Measurements from ENCODE around the gene PEAK3. TPM values are rescaled to one million over a fixed set of nuclear protein-coding genes. Genes with fewer than 3 reads are reported as not detected.
A peak's percentile ranks its signal among the peaks of the same experiment; 100 is the strongest.

Gene PEAK3
- 0.05 TPM in 1 of 2 replicates, not detected in the other for total RNA-seq

GRCh38 chr19:2282062-2282861, at the start of gene PEAK3:
TSS of gene PEAK3 (minus strand) at chr19:2282175. CDS start at chr19:2280931, 1,244 bp downstream.
- no peak for DNase-seq (ENCODE audit: extremely low read depth, low read depth, low spot score)

- DNase-seq (ENCODE audit: extremely low read depth, low read depth, low spot score) = no peak
Measured at GRCh38 chr19:2330632-2331284, 48.8 kb upstream of the PEAK3 start.

GRCh38 chr19:2330255-2330631, 48.3 kb upstream of the PEAK3 start:
- DNase-seq (ENCODE audit: extremely low read depth, low read depth, low spot score) = no peak

GRCh38 chr19:2329501-2329916, 47.5 kb upstream of the PEAK3 start:
- DNase-seq (ENCODE audit: extremely low read depth, low read depth, low spot score) = no peak

GRCh38 chr19:2329149-2329478, 47.1 kb upstream of the PEAK3 start:
- no peak for DNase-seq (ENCODE audit: extremely low read depth, low read depth, low spot score)

- DNase-seq (ENCODE audit: extremely low read depth, low read depth, low spot score) = no peak
Measured at GRCh38 chr19:2328401-2329148, 46.6 kb upstream of the PEAK3 start, which contains the start of the genes LSM7 and SPPL2B. TSS of gene LSM7 (minus strand) at chr19:2328586. CDS start at chr19:2328566, 20 bp downstream. TSS of gene SPPL2B (plus strand) at chr19:2328684. CDS start at chr19:2328710, 26 bp downstream.

- DNase-seq (ENCODE audit: extremely low read depth, low read depth, low spot score) = peak; percentile 48
Measured at GRCh38 chr19:2327773-2328400, 45.9 kb upstream of the PEAK3 start.

- no peak for DNase-seq (ENCODE audit: extremely low read depth, low read depth, low spot score)
Measured at GRCh38 chr19:2326699-2327360, 44.9 kb upstream of the PEAK3 start.

- DNase-seq (ENCODE audit: extremely low read depth, low read depth, low spot score) = no peak
Measured at GRCh38 chr19:2325281-2326046, 43.5 kb upstream of the PEAK3 start.

- no peak for DNase-seq (ENCODE audit: extremely low read depth, low read depth, low spot score)
Measured at GRCh38 chr19:2324220-2324948, 42.4 kb upstream of the PEAK3 start.

GRCh38 chr19:2323707-2324106, 41.7 kb upstream of the PEAK3 start:
- DNase-seq (ENCODE audit: extremely low read depth, low read depth, low spot score) = no peak

GRCh38 chr19:2321565-2322283, 39.7 kb upstream of the PEAK3 start:
- no peak for DNase-seq (ENCODE audit: extremely low read depth, low read depth, low spot score)

GRCh38 chr19:2320939-2321338, 39.0 kb upstream of the PEAK3 start:
- no peak for DNase-seq (ENCODE audit: extremely low read depth, low read depth, low spot score)

- no peak for DNase-seq (ENCODE audit: extremely low read depth, low read depth, low spot score)
Measured at GRCh38 chr19:2320049-2320448, 38.1 kb upstream of the PEAK3 start.

- no peak for DNase-seq (ENCODE audit: extremely low read depth, low read depth, low spot score)
Measured at GRCh38 chr19:2319551-2319950, 37.6 kb upstream of the PEAK3 start.

GRCh38 chr19:2318923-2319322, 36.9 kb upstream of the PEAK3 start:
- DNase-seq (ENCODE audit: extremely low read depth, low read depth, low spot score) = no peak

- no peak for DNase-seq (ENCODE audit: extremely low read depth, low read depth, low spot score)
Measured at GRCh38 chr19:2317756-2318155, 35.8 kb upstream of the PEAK3 start.

- DNase-seq (ENCODE audit: extremely low read depth, low read depth, low spot score) = no peak
Measured at GRCh38 chr19:2317300-2317699, 35.3 kb upstream of the PEAK3 start.
